DND-41 (cell line): ENCODE measurements around the gene FBXO10.

ENCODE experiments used
- EZH2 ChIP-seq: IDR thresholded peaks from 3 replicates; pipeline ENCODE4 v1.6.1; 2012; ENCODE audit warnings: borderline replicate concordance, low read depth, mild to moderate bottlenecking, moderate library complexity, low read length, inconsistent platforms; ENCODE audit not compliant: severe bottlenecking
- TF ChIP-seq, protein P1 (sequence below): IDR thresholded peaks from 2 replicates; pipeline ENCODE4 v1.5.1; 2012; ENCODE audit warnings: borderline replicate concordance, low read length, moderate library complexity, mild to moderate bottlenecking; ENCODE audit not compliant: poor library complexity, severe bottlenecking; ENCODE audit errors: extremely low read depth

GRCh38 chr9:37495571-37495970 is 80.6 kb downstream of the FBXO10 start:
- TF ChIP-seq, protein P1, sequence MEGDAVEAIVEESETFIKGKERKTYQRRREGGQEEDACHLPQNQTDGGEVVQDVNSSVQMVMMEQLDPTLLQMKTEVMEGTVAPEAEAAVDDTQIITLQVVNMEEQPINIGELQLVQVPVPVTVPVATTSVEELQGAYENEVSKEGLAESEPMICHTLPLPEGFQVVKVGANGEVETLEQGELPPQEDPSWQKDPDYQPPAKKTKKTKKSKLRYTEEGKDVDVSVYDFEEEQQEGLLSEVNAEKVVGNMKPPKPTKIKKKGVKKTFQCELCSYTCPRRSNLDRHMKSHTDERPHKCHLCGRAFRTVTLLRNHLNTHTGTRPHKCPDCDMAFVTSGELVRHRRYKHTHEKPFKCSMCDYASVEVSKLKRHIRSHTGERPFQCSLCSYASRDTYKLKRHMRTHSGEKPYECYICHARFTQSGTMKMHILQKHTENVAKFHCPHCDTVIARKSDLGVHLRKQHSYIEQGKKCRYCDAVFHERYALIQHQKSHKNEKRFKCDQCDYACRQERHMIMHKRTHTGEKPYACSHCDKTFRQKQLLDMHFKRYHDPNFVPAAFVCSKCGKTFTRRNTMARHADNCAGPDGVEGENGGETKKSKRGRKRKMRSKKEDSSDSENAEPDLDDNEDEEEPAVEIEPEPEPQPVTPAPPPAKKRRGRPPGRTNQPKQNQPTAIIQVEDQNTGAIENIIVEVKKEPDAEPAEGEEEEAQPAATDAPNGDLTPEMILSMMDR, result no peak
- no peak for TF ChIP-seq EZH2
